HepG2 (cell line): Measurements from ENCODE around the gene PPP1CA. TPM values are rescaled to one million over a fixed set of nuclear protein-coding genes. Genes with fewer than 3 reads are reported as not detected.

ENCODE experiments used
- BRD4 ChIP-seq: sonication (generic); formaldehyde crosslinking; IDR thresholded peaks from 2 replicates; pipeline ENCODE4 v1.4.0; 2020; ENCODE audit warnings: missing genetic modification reagents
- ESRRA ChIP-seq: sonication (generic); formaldehyde crosslinking; IDR thresholded peaks from 2 replicates; pipeline ENCODE4 v1.5.1; 2020; ENCODE audit warnings: mild to moderate bottlenecking, low read depth, missing genetic modification reagents
- HNF4A ChIP-seq: sonication (generic); formaldehyde crosslinking; IDR thresholded peaks from 2 replicates; pipeline ENCODE4 v1.4.0; 2020; ENCODE audit warnings: missing genetic modification reagents
- NFE2 ChIP-seq: sonication (generic); formaldehyde crosslinking; IDR thresholded peaks from 2 replicates; pipeline ENCODE4 v1.4.0; 2020; ENCODE audit warnings: missing genetic modification reagents
- NFE2L1 ChIP-seq: sonication (generic); formaldehyde crosslinking; IDR thresholded peaks from 2 replicates; pipeline ENCODE4 v1.4.0; 2020; ENCODE audit warnings: missing genetic modification reagents, mild to moderate bottlenecking, borderline replicate concordance
- PHF21A ChIP-seq: sonication (generic); formaldehyde crosslinking; IDR thresholded peaks from 2 replicates; pipeline ENCODE4 v1.5.0; 2020; ENCODE audit warnings: mild to moderate bottlenecking, missing genetic modification reagents
- PTBP1 ChIP-seq: fragments of 200-400 bp; formaldehyde crosslinking; IDR thresholded peaks from 2 replicates; pipeline ENCODE4 v1.6.1; 2018; ENCODE audit warnings: low read length, low read depth; ENCODE audit not compliant: poor library complexity, severe bottlenecking
- SPEN ChIP-seq: sonication (generic); formaldehyde crosslinking; IDR thresholded peaks from 2 replicates; pipeline ENCODE4 v1.5.1; 2020; ENCODE audit warnings: low read depth, mild to moderate bottlenecking, missing genetic modification reagents
- ZFP62 ChIP-seq: sonication (generic); formaldehyde crosslinking; IDR thresholded peaks from 2 replicates; pipeline ENCODE4 v1.4.0; 2020; ENCODE audit warnings: missing genetic modification reagents
- ZHX2 ChIP-seq, 2 experiments: sonication (generic) in 1 of 2; formaldehyde crosslinking in 1 of 2; IDR thresholded peaks; 2 replicates each; pipeline versions ENCODE4 v1.6.1 to v1.9.0; 2014 to 2022; ENCODE audit warnings: antibody characterized with exemption in 1 of 2, borderline replicate concordance in 1 of 2, inconsistent platforms in 1 of 2, low read depth in 1 of 2, missing genetic modification reagents in 1 of 2
- ZNF253 ChIP-seq: sonication (generic); formaldehyde crosslinking; IDR thresholded peaks from 2 replicates; pipeline ENCODE4 v1.8.0; 2022; ENCODE audit warnings: mild to moderate bottlenecking, missing genetic modification reagents, borderline replicate concordance
- ZNF354B ChIP-seq: sonication (generic); formaldehyde crosslinking; IDR thresholded peaks from 2 replicates; pipeline ENCODE4 v1.8.0; 2022; ENCODE audit warnings: mild to moderate bottlenecking, missing genetic modification reagents
- ZNF691 ChIP-seq: sonication (generic); formaldehyde crosslinking; IDR thresholded peaks from 2 replicates; pipeline ENCODE4 v1.4.0; 2020; ENCODE audit warnings: missing genetic modification reagents, low read depth, mild to moderate bottlenecking, borderline replicate concordance
- ZNF781 ChIP-seq: sonication (generic); formaldehyde crosslinking; IDR thresholded peaks from 2 replicates; pipeline ENCODE4 v1.5.1; 2020; ENCODE audit warnings: borderline replicate concordance, mild to moderate bottlenecking, missing genetic modification reagents; ENCODE audit errors: not compliant biosample characterization
- polyA plus RNA-seq, 8 experiments: library from polyadenylated mRNA; depleted of rRNA in 3 of 8; stranded (reverse) in 7 of 8; unstranded in 1 of 8; fragments of >200 nt; fragmentation: Illumina TruSeq in 4 of 8; extraction: Trizol in 4 of 8; gene quantifications; 2 replicates each; pipeline versions ENCODE4 v1.2.1 to v1.2.3, GENCODE V29; 2011 to 2016; ENCODE audit warnings: low read depth in 4 of 8, missing spikeins in 1 of 8, mixed read lengths in 1 of 8; ENCODE audit not compliant: insufficient read depth in 1 of 8
- total RNA-seq, 5 experiments: library from RNA; depleted of rRNA; stranded (reverse); fragments of >200 nt; fragmentation: Illumina TruSeq; extraction: Trizol; gene quantifications; 2 replicates each; pipeline ENCODE4 v1.2.3, GENCODE V29; 2016; ENCODE audit warnings: low read depth in 1 of 5
- TF ChIP-seq, protein P1 (sequence below): sonication (generic); formaldehyde crosslinking; IDR thresholded peaks from 2 replicates; pipeline ENCODE4 v1.4.0; 2020; ENCODE audit warnings: missing genetic modification reagents
- TF ChIP-seq, protein P2 (sequence below): sonication (generic); formaldehyde crosslinking; IDR thresholded peaks from 2 replicates; pipeline ENCODE4 v1.5.0; 2020; ENCODE audit warnings: missing genetic modification reagents, mild to moderate bottlenecking, borderline replicate concordance
- TF ChIP-seq, protein P3 (sequence below): IDR thresholded peaks from 2 replicates; pipeline ENCODE4 v1.6.1; 2016

The PPP1CA gene
- total and polyA plus RNA-seq, 2 of the 13 experiments (the other 11 are each of a cell fraction or from before 2014, with no cell fraction given), result 149 to 170 TPM

- no peak for TF ChIP-seq ZFP62 (CRISPR knock-in tag)
- no peak for TF ChIP-seq NFE2L1 (CRISPR knock-in tag)
- TF ChIP-seq NFE2, result no peak
- peak; percentile 82 for TF ChIP-seq SPEN (CRISPR knock-in tag)
- TF ChIP-seq ZNF354B (CRISPR knock-in tag), result no peak
- TF ChIP-seq ZNF691 (CRISPR knock-in tag), result 0 out of 2 replicates have a peak, but pooled peaks have one; percentile 73
- TF ChIP-seq PTBP1, result no peak
- TF ChIP-seq, protein P1, sequence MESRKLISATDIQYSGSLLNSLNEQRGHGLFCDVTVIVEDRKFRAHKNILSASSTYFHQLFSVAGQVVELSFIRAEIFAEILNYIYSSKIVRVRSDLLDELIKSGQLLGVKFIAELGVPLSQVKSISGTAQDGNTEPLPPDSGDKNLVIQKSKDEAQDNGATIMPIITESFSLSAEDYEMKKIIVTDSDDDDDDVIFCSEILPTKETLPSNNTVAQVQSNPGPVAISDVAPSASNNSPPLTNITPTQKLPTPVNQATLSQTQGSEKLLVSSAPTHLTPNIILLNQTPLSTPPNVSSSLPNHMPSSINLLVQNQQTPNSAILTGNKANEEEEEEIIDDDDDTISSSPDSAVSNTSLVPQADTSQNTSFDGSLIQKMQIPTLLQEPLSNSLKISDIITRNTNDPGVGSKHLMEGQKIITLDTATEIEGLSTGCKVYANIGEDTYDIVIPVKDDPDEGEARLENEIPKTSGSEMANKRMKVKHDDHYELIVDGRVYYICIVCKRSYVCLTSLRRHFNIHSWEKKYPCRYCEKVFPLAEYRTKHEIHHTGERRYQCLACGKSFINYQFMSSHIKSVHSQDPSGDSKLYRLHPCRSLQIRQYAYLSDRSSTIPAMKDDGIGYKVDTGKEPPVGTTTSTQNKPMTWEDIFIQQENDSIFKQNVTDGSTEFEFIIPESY, result peak; percentile 26; the same call in 1 of the 2 replicates
- TF ChIP-seq, protein P2, sequence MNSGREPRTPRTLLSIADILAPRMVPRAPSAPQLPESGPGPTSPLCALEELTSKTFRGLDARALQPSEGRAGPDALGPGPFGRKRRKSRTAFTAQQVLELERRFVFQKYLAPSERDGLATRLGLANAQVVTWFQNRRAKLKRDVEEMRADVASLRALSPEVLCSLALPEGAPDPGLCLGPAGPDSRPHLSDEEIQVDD, result peak; percentile 70; the same call in 1 of the 2 replicates
- TF ChIP-seq HNF4A, result peak; percentile 87
- TF ChIP-seq ZNF253 (CRISPR knock-in tag), result no peak
- no peak for TF ChIP-seq ZHX2 (IDR thresholded peaks at IDR 0.05; ENCODE audit: low read depth)
- no peak for TF ChIP-seq ZHX2 (CRISPR knock-in tag; IDR thresholded peaks at IDR 0.05; ENCODE audit: borderline replicate concordance)
- no peak for TF ChIP-seq ZNF781 (CRISPR knock-in tag)
- TF ChIP-seq ESRRA, result 0 out of 2 replicates have a peak, but pooled peaks have one; percentile 24
- TF ChIP-seq, protein P3, sequence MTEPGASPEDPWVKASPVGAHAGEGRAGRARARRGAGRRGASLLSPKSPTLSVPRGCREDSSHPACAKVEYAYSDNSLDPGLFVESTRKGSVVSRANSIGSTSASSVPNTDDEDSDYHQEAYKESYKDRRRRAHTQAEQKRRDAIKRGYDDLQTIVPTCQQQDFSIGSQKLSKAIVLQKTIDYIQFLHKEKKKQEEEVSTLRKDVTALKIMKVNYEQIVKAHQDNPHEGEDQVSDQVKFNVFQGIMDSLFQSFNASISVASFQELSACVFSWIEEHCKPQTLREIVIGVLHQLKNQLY, result peak; percentile 33
- TF ChIP-seq PHF21A (CRISPR knock-in tag), result peak; percentile 48
- no peak for TF ChIP-seq BRD4
These were observed 47.3 kb downstream of the PPP1CA start (continued) for GRCh38 chr11:67354075-67355022.
